Inflammatory macrophage (primary cell): ENCODE results near the gene ACACA.
A peak's percentile ranks its signal among the peaks of the same experiment; 100 is the strongest.

Experiments used
- DNase-seq, 2 donors: peaks; one replicate each; pipeline ENCODE4 v3.0.0-alpha.2; 2020 to 2022

ACACA gene

GRCh38 chr17:37219876-37220606, 186.6 kb downstream of the ACACA start:
- DNase-seq = no peak

- DNase-seq = no peak
Observed at GRCh38 chr17:37218849-37219248, 187.8 kb downstream of the ACACA start.

DNA sequence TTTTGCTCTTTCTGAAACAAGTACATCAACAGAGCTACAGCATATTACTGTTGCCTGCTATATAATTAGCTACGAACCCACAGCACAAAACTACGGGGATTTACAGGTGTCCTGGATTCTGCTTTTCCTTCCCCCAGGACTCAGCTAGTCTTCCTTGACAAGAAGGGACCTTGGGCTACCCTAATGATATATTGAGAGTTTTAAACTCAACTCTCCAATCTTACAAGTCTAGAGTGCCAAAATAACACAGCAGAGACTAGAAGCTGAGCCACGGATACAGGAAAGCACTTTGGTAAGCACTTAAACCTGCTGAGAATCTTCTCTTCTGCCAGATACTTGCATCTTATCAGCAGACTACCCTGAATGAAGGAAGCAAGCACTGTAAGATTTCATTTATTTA, 192.2 kb downstream of the ACACA start:
- DNase-seq = no peak

DNA sequence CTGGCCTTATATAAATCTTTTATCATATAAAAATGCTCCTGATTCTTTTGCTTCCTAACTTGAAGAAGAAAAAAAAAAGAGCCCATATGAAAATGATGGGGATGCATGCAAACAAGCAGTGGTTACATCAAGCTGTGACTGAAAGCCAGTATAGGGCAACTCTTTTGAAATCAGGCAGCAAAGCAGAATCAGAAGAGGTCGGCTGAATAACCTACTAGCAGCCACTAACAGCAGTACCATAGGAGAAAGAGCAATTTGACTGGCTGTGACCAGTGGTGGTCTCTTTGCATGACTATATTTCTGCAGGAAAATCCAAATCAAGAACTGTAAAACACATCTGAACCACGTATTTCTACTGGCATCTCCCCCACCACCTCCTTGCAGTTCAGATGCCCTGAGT, 192.7 kb downstream of the ACACA start:
- no peak for DNase-seq

DNA sequence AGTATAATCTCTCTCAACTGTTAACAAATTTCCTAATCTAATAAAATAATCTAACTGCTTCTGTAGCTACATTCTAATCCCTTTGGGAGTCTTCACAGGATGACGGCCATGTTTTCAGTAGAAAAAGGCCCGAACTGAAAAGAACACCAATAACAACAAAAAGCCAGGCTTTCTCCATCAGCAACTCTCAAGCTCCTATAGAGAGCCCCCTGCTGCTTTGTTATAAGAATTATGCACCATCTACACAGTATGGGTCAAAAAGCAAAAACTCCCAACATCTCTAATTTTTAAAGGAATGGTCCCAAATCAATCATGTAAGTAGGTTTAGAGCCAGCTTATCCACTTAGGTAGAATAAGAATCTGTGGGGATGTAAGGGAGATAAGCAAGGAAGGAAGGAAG, 194.5 kb downstream of the ACACA start:
- DNase-seq = no peak

DNA sequence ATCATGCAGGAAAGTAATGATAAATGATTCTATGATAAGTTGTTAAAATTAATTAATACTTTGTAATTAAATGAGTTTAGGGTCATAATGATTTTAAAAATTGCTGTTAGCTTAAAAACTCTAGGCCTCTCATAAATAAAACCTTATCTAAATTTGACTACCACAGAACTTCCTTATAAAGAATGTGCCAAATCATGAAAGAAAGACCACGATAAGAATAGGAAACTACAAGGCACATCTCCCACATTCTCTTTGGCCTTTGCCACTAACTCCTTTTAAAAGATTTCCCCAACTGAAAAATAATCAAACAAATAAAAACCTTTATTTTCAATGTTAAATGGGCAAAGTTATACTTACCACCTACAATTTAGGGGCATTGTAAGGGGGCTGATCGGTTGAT, 195.5 kb downstream of the ACACA start:
- DNase-seq = no peak

- DNase-seq = no peak
Observed at GRCh38 chr17:37207103-37207502, 199.5 kb downstream of the ACACA start.

DNA sequence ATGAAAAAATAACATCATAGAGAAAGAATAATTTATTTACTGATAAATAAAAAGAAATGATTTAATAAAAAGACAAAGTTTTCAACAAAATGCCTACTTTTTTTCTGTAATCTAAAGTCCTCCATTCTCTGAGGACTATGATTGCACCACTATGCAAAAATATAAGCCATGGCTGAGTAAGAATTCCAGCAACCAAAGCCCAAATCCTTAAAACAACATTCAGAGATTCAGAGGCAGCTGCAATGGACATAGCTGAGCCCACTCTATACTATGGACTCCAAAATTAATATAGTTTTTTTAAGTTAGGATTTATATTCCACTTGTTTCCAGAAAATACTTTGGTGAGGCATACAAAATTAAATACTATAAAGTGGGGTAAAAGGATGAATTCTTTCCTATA, 200.3 kb downstream of the ACACA start:
- DNase-seq = no peak

DNA sequence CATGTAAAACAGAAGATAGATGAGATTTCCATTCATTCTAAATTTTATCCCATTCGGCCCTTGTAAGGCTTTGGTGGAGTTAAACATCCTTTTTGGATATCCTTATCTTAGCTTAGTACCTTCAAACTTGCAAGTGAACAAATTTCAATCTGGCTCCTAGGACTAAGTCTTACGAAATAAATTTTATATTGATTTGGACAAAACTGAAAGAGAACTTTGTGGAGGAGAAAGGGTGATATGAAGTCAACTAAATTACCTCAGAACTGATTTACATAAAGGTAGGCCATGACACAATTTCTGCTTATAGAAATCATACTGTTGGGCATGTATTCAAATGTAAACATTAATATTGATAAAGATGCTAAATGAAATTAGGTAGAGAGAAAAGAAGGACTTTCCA, 206.1 kb downstream of the ACACA start:
- no peak for DNase-seq

GRCh38 chr17:37197336-37197735, 209.3 kb downstream of the ACACA start:
- peak; percentile 28 to 40 for DNase-seq

GRCh38 chr17:37194208-37194607, 212.4 kb downstream of the ACACA start:
- no peak for DNase-seq

GRCh38 chr17:37191219-37191618, 215.4 kb downstream of the ACACA start:
- DNase-seq = no peak

DNA sequence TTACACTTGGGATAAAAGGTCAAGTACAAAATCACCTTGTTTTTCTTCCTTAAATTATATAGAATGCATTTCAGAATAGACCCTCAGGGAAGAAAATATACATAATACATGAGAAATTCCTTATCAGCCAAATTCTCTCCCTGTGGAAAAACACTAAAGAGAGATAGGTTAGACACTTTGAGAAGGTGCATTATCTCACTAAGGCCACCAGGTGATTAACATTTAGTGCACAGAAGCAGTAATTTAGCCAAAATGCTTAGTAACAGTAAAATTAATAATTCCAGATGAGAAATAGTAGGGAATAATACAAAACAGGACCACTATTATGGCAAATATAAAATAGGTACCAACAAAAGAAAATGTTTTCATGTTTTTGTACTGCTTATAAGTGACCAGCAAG, 216.1 kb downstream of the ACACA start:
- DNase-seq = no peak

DNA sequence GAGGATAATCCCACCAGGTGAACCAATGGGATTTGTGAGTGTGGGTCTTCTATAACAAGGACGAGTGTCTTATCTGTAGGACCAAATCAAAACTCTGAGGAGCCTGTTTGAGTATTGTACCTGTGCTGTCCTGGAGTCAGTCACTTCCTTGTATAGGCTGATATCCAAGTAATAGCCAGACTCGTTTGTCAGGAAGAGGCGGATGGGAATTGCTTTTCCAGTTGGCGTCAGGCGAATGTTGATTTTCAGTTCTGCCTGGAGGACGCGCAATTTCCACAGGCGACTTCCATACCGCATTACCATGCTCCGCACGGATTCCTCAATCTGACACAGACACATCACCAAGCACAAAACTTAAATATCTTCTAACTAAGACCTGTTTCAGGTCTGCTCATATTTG, 218.5 kb downstream of the ACACA start:
- DNase-seq = no peak

DNA sequence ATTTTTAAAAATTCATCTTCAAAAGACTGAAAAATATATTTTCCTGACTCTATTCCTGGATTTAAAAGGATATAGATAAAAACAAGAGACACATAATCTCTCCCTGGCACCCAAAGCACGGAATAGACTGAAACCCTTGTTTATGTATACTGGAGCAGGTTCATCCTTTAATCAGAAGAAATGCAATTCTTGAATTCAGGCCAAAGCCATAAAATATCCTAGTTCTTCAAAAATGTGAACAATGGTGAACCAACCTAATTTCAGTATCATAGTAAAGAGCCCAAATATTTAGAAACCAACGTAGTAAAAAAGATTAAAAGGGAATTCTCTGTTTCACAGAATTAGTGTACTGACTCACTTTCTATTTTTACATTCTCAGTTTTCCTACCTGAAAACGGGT, 219.4 kb downstream of the ACACA start:
- DNase-seq = no peak

- no peak for DNase-seq
Observed at GRCh38 chr17:37182786-37183465, 223.7 kb downstream of the ACACA start.

DNA sequence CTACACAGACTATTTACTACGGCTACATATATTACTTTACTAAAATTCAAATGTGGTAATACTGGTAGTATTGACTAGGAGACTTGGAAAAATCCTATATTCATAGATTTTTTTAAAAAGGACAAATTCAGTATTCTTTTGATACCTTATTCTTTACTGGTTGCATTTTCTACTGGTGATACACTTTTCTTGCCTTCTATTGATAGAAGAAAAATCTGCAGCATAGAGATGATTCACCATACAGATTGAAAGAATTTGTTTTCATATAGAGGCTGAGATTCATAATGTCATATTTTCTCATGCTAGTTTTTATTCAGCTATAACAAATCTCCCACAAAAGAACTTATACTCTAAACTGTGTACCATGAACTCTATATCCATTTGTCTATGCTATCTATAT, 226.3 kb downstream of the ACACA start:
- DNase-seq = no peak

DNA sequence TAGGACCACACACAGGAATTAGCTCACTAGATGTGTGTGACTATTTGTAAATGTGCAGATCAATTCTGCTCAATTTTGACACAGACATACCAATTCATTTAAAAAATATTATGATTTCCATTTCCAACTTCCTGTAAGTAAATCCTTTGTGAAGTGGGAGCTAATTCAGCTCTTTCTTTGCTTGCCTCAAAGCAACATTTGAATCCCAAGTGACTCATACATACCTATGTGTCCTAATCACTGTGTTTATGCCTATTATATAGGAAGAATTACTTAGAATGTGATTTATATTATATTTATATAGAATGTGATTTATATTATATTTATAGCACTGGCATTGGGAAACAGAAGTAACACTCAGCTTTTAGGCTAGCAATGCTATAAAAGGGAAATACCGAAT, 226.7 kb downstream of the ACACA start:
- DNase-seq = no peak

DNA sequence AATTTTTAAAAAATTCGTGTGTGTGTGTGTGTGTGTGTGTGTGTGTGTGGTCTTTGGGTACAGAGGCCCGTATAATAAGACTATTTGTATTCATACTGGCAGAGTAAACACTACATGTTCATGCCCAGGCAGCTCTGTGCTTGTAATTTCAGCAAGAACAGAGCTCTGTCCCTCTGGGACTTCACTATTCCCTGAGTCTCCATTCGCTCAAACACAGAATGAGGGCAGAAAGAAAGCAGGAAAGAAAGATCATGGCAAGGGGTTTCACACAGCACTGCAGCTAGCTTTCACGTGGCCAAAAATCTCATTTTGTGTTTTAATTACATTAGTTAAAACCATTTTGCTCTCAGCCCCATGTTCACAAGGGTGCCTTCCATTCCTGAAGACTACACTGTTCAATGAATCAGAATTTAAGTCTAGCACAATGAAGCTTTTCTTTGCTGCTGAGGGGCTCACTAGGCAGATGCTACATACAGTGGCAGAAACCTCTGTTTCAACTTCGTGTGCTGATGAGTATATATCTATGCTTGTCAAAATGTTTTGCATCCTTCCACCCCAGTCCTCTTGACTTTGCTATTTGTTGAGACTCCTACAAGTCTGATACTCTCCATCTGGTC, 229.3 kb downstream of the ACACA start:
- DNase-seq = no peak

- DNase-seq = no peak
Observed at GRCh38 chr17:37176723-37177122, 229.9 kb downstream of the ACACA start.

DNA sequence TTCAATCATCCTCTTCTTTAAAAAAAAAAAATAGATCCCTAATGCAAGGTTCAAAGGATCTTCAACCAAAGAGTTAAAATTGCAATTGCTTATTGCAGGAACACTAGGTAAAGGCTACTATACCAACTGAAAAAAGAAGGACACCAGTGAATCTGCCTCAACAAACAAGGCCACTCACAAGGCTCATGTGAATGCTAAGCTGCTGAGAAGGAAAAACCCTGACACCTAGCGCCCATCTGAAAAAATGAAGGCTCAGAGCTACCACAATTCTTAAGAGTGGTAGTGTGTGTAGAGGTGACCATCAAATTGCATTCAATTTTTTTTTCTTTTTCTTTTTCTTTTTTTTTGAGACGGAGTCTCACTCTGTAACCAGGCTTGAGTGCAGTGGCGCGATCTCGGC, 232.4 kb downstream of the ACACA start:
- no peak for DNase-seq

DNA sequence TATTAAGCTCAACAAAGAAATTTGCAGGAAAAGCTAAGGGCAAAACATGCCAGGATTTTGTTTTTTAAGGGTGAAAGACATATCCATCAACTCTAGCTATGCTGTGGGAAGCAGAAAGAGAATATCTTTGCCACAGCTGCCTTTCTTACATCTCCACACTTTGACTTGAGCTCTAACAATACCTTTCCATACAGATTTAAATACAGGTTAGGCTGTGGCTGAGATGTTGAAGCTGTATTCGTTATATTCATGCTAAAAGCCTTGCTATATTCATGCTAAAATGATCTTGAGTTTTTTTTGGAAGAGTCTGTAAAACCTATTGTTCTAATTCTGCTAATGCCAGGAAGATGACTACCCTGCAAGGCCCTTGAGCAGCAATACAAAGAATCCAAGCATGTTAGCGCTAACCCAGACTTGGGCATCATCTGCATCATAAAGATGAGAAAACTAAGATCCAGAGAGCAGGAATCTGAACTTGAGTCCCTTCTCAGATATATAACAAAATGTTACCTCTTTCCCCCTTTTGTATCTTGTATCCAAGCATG, 235.7 kb downstream of the ACACA start:
- DNase-seq = no peak

DNA sequence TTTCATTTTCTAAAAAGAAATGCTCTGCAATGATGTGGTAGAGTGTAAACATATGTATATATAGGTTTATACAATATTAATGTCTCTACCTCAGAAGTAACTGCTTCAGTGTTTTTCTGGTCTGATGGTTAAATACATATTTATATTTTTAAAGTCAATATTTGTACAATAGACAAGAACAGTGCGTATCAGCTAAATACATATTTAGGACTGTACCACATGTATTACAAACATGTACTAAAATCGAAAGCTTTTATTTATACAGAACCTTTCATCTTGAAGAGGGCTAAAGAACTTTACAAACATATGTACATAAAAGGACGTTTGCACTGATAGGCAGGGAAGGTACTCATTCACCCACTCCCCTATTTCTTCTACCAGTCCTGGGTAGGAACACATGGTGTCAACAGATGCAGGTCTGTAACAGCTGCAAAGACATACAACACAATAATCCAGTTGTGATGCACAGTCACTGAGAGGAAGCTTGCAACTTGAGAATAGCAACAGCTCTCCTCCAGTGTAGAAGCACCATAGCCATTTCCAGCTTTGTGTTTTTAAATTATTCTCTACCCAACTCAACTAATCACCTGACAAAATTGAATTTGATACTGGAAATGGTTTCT, 237.8 kb downstream of the ACACA start:
- DNase-seq = no peak
